GM23338 (cell line): ENCODE results near the gene CCDC27.

ENCODE experiments used
- CREB1 ChIP-seq: fragments of 250-450 bp; sonication (Bioruptor Pico); IDR thresholded peaks from 2 replicates; pipeline ENCODE4 v1.5.0; 2020; ENCODE audit warnings: low read depth, mild to moderate bottlenecking, moderate library complexity
- ETS1 ChIP-seq: IDR thresholded peaks from 2 replicates; pipeline ENCODE4 v1.6.1; 2016; ENCODE audit warnings: antibody characterized with exemption
- EZH2 ChIP-seq: fragments of 200-600 bp; sonication (generic); IDR thresholded peaks from one replicate; pipeline ENCODE4 v1.8.0; 2017; ENCODE audit warnings: antibody characterized with exemption, mild to moderate bottlenecking, low read depth; ENCODE audit not compliant: unreplicated experiment
- EZH2phosphoT487 ChIP-seq: fragments of 200-600 bp; sonication (generic); IDR thresholded peaks from one replicate; pipeline ENCODE4 v1.8.1; 2018; ENCODE audit warnings: antibody characterized with exemption; ENCODE audit not compliant: unreplicated experiment
- JUNB ChIP-seq: IDR thresholded peaks from one replicate; pipeline ENCODE4 v1.6.1; 2016; ENCODE audit warnings: antibody characterized with exemption; ENCODE audit not compliant: unreplicated experiment
- POLR2AphosphoS5 ChIP-seq: IDR thresholded peaks from 2 replicates; pipeline ENCODE4 v1.6.1; 2016; ENCODE audit warnings: antibody characterized with exemption, low read depth
- ZNF114 ChIP-seq: fragments of 250-450 bp; sonication (Bioruptor Pico); IDR thresholded peaks from 2 replicates; pipeline ENCODE4 v1.5.0; 2020; ENCODE audit warnings: mild to moderate bottlenecking, moderate library complexity
- ZNF331 ChIP-seq: fragments of 250-450 bp; sonication (Bioruptor Pico); IDR thresholded peaks from 2 replicates; pipeline ENCODE4 v1.5.0; 2020; ENCODE audit warnings: low read depth, mild to moderate bottlenecking, moderate library complexity
- TF ChIP-seq, protein P1 (sequence below), 2 experiments: fragments of 200-600 bp in 1 of 2; sonication (generic) in 1 of 2; conservative IDR thresholded peaks; 2 replicates each; pipeline versions ENCODE4 v1.5.1 to v1.6.1; 2016 to 2017; ENCODE audit warnings: antibody characterized with exemption in 2 of 2, low read depth in 2 of 2, mild to moderate bottlenecking in 2 of 2, moderate library complexity in 1 of 2
- TF ChIP-seq, protein P2 (sequence below): IDR thresholded peaks from one replicate; pipeline ENCODE4 v1.6.1; 2018; ENCODE audit warnings: antibody characterized with exemption; ENCODE audit not compliant: unreplicated experiment
- TF ChIP-seq, protein P3 (sequence below): fragments of 250-450 bp; sonication (Bioruptor Pico); IDR thresholded peaks from 2 replicates; pipeline ENCODE4 v1.5.0; 2020; ENCODE audit warnings: mild to moderate bottlenecking, moderate library complexity

- TF ChIP-seq, protein P1, sequence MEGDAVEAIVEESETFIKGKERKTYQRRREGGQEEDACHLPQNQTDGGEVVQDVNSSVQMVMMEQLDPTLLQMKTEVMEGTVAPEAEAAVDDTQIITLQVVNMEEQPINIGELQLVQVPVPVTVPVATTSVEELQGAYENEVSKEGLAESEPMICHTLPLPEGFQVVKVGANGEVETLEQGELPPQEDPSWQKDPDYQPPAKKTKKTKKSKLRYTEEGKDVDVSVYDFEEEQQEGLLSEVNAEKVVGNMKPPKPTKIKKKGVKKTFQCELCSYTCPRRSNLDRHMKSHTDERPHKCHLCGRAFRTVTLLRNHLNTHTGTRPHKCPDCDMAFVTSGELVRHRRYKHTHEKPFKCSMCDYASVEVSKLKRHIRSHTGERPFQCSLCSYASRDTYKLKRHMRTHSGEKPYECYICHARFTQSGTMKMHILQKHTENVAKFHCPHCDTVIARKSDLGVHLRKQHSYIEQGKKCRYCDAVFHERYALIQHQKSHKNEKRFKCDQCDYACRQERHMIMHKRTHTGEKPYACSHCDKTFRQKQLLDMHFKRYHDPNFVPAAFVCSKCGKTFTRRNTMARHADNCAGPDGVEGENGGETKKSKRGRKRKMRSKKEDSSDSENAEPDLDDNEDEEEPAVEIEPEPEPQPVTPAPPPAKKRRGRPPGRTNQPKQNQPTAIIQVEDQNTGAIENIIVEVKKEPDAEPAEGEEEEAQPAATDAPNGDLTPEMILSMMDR (conservative IDR thresholded peaks at IDR 0.05; ENCODE audit: low read depth in 2 of 2): no peak
- no peak for TF ChIP-seq JUNB
- no peak for TF ChIP-seq EZH2
- no peak for TF ChIP-seq POLR2AphosphoS5
- TF ChIP-seq CREB1: no peak
- TF ChIP-seq, protein P2, sequence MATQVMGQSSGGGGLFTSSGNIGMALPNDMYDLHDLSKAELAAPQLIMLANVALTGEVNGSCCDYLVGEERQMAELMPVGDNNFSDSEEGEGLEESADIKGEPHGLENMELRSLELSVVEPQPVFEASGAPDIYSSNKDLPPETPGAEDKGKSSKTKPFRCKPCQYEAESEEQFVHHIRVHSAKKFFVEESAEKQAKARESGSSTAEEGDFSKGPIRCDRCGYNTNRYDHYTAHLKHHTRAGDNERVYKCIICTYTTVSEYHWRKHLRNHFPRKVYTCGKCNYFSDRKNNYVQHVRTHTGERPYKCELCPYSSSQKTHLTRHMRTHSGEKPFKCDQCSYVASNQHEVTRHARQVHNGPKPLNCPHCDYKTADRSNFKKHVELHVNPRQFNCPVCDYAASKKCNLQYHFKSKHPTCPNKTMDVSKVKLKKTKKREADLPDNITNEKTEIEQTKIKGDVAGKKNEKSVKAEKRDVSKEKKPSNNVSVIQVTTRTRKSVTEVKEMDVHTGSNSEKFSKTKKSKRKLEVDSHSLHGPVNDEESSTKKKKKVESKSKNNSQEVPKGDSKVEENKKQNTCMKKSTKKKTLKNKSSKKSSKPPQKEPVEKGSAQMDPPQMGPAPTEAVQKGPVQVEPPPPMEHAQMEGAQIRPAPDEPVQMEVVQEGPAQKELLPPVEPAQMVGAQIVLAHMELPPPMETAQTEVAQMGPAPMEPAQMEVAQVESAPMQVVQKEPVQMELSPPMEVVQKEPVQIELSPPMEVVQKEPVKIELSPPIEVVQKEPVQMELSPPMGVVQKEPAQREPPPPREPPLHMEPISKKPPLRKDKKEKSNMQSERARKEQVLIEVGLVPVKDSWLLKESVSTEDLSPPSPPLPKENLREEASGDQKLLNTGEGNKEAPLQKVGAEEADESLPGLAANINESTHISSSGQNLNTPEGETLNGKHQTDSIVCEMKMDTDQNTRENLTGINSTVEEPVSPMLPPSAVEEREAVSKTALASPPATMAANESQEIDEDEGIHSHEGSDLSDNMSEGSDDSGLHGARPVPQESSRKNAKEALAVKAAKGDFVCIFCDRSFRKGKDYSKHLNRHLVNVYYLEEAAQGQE: no peak
- no peak for TF ChIP-seq EZH2phosphoT487
- TF ChIP-seq ETS1: no peak
- TF ChIP-seq ZNF331 (CRISPR knock-in tag): no peak
- no peak for TF ChIP-seq ZNF114
- TF ChIP-seq, protein P3, sequence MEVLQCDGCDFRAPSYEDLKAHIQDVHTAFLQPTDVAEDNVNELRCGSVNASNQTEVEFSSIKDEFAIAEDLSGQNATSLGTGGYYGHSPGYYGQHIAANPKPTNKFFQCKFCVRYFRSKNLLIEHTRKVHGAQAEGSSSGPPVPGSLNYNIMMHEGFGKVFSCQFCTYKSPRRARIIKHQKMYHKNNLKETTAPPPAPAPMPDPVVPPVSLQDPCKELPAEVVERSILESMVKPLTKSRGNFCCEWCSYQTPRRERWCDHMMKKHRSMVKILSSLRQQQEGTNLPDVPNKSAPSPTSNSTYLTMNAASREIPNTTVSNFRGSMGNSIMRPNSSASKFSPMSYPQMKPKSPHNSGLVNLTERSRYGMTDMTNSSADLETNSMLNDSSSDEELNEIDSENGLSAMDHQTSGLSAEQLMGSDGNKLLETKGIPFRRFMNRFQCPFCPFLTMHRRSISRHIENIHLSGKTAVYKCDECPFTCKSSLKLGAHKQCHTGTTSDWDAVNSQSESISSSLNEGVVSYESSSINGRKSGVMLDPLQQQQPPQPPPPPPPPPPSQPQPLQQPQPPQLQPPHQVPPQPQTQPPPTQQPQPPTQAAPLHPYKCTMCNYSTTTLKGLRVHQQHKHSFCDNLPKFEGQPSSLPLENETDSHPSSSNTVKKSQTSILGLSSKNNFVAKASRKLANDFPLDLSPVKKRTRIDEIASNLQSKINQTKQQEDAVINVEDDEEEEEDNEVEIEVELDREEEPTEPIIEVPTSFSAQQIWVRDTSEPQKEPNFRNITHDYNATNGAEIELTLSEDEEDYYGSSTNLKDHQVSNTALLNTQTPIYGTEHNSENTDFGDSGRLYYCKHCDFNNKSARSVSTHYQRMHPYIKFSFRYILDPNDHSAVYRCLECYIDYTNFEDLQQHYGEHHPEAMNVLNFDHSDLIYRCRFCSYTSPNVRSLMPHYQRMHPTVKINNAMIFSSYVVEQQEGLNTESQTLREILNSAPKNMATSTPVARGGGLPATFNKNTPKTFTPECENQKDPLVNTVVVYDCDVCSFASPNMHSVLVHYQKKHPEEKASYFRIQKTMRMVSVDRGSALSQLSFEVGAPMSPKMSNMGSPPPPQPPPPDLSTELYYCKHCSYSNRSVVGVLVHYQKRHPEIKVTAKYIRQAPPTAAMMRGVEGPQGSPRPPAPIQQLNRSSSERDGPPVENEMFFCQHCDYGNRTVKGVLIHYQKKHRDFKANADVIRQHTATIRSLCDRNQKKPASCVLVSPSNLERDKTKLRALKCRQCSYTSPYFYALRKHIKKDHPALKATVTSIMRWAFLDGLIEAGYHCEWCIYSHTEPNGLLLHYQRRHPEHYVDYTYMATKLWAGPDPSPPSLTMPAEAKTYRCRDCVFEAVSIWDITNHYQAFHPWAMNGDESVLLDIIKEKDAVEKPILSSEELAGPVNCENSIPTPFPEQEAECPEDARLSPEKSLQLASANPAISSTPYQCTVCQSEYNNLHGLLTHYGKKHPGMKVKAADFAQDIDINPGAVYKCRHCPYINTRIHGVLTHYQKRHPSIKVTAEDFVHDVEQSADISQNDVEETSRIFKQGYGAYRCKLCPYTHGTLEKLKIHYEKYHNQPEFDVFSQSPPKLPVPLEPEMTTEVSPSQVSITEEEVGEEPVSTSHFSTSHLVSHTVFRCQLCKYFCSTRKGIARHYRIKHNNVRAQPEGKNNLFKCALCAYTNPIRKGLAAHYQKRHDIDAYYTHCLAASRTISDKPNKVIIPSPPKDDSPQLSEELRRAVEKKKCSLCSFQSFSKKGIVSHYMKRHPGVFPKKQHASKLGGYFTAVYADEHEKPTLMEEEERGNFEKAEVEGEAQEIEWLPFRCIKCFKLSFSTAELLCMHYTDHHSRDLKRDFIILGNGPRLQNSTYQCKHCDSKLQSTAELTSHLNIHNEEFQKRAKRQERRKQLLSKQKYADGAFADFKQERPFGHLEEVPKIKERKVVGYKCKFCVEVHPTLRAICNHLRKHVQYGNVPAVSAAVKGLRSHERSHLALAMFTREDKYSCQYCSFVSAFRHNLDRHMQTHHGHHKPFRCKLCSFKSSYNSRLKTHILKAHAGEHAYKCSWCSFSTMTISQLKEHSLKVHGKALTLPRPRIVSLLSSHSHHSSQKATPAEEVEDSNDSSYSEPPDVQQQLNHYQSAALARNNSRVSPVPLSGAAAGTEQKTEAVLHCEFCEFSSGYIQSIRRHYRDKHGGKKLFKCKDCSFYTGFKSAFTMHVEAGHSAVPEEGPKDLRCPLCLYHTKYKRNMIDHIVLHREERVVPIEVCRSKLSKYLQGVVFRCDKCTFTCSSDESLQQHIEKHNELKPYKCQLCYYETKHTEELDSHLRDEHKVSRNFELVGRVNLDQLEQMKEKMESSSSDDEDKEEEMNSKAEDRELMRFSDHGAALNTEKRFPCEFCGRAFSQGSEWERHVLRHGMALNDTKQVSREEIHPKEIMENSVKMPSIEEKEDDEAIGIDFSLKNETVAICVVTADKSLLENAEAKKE (CRISPR knock-in tag): no peak
These were observed 43.4 kb downstream of the CCDC27 start for GRCh38 chr1:3795453-3796214.
